Loucy (cell line): ENCODE measurements around the gene FADD.

Experiments used
- CTCF ChIP-seq: fragments of 200-600 bp; sonication (generic); conservative IDR thresholded peaks from 2 replicates; pipeline ENCODE4 v1.5.1; 2014; ENCODE audit warnings: mild to moderate bottlenecking, antibody characterized with exemption, low read length
- EZH2phosphoT487 ChIP-seq: fragments of 200-600 bp; IDR thresholded peaks from 2 replicates; pipeline ENCODE4 v1.6.1; 2018; ENCODE audit warnings: antibody characterized with exemption, mild to moderate bottlenecking, moderate library complexity, borderline replicate concordance

DNA sequence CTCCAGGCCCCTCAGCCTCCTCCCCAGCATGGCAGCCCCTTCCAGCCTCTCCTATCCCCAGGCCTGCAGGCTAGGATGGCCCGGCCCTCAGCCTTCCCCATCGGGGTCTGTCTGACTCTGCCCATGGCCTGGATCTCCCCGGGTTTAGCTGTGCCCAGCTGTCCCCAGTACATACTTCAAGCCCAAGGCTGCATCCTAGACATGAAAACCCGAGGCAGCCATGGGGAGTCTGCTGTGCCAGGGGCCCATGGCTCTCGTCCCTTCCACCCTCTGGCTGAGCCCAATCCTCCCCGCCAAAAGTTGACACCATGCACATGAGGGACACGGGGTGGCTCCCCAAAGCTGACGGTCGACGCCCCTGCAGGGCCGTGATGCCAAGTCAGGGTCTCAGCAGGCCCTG is 22.2 kb upstream of the FADD start:
- TF ChIP-seq CTCF, result no peak
- no peak for TF ChIP-seq EZH2phosphoT487
